Measurements from ENCODE around the gene RPS18.
"Not testable (repeated sequence)": the region's sequence is repeated elsewhere in the genome, so short reads cannot be mapped to it uniquely, and the experiment has no call there.

RPS18 gene

GRCh38 chr6:33273129-33273923, 1.5 kb downstream of the RPS18 start:
- no peak for DNase-seq

- DNase-seq = no peak
Measured at GRCh38 chr6:33273924-33274902, 2.3 kb downstream of the RPS18 start.

GRCh38 chr6:33275795-33276580, 4.1 kb downstream of the RPS18 start:
- DNase-seq = not testable (repeated sequence)

DNA sequence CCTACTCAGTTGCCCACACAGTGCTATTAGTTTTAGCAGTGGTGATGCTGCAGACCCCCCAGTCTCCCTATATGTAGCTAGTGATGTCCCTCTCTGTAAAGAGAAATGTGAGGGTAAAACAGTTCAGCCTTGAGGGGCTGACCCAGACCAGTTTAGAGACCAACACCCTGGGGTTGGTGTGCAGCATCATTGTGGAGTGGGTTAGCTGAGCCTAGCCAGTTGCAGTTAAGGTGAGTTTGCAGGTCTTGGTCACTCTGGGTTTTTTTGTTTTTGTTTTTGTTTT, 4.6 kb downstream of the RPS18 start:
- no peak for DNase-seq

DNA sequence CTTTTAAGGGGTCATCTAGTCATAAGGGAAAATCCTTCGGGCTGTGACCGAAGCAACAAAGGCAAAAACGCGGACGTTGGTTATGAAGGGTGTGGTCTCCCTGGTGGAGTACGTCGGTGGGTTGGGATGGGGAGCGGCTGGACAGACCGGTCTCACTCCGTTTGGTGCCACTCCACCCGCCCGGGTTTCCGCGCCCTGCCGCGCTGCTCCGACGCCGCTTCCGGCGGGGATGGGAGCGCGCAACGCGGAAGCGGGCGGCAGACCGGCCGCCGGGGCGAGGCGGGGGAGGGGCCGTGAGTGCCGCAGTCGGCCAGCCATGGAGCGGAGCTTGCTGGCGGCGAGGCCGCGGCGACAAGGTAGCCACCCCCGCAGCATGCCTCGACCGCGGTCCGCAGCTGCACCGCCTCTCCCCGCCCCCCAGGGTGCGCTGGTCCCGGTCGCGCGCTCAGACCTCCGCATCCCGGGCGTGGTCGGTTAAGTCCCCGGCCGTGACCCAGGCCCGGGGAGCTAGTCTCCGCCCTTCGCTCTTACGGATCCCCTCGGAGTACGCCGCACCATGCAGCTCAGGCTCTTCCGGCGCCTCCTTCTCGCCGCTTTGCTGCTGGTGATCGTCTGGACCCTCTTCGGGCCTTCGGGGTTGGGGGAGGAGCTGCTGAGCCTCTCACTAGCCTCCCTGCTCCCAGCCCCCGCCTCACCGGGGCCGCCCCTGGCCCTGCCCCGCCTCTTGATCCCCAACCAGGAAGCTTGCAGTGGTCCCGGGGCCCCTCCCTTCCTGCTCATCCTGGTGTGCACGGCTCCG, 5.2 kb downstream of the RPS18 start, which contains the start of gene B3GALT4:
Gene B3GALT4 (plus strand): TSS at position 260 of the 799 bp plus-strand sequence. CDS start 297 bp downstream, at position 557.
- peak; percentile 88 for DNase-seq

- DNase-seq = no peak
Measured at GRCh38 chr6:33277663-33278391, 6.0 kb downstream of the RPS18 start.

DNA sequence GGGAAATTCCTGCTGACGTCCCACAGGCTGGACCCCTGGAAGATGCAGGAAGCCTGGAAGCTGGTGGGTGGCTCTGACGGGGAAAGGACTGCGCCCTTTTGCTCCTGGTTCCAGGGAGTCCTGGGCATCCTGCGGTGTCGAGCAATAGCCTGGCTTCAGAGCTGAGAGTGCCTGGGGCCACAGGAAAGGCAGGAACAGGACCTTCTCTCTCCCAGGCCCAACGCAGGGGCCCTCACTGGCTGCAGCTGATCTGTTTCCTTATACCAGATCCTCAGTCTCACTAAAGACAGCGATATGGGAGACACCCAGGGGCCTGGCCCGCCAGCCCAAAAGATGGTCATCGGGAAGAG, 6.5 kb downstream of the RPS18 start:
- DNase-seq = no peak

DNA sequence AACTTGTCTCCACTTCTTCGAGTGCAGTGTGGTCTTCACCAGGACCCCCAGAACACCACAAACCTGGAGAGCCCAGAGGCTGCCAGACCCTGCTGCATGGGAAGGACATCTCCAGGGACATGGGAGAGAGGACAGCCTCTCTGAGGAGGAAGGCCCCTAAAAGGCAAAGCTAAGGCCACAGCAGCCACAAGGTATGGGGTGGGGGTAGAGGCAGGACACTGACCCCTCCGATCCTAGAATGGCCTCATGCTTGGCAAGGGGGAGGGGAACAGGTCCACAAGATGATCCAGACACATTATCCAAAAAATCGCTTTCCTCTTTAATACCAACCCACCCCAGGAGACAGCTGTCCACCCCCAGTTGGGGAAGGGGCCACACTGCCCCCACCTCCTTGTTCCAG, 6.9 kb downstream of the RPS18 start:
- DNase-seq = no peak

GRCh38 chr6:33279257-33279695, 7.4 kb downstream of the RPS18 start:
- no peak for DNase-seq

DNA sequence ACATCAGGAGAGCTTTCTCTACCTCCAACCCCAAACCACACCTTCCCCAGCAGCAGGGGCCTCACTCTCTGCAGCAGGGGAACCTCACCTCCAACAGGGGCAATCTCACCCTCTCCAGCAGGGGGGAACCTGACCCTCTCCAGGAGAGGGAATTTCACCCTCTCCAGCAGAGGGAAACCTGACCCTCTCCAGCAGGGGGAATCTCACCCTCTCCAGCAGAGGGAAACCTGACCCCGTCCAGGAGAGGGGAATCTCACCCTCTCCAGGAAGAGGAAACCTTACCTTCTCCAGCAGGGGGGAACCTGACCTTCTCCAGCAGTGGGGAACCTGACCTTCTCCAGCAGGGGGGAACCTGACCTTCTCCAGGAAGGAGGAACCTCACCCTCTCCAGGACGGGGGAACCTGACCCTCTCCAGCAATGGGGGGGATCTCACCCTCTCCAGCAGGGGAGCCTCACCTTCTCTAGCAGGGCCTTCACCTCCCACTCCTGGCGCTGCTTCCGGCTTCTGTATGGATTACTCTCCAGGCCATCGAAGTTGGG, 8.2 kb downstream of the RPS18 start:
- peak; percentile 40 for DNase-seq

DNA sequence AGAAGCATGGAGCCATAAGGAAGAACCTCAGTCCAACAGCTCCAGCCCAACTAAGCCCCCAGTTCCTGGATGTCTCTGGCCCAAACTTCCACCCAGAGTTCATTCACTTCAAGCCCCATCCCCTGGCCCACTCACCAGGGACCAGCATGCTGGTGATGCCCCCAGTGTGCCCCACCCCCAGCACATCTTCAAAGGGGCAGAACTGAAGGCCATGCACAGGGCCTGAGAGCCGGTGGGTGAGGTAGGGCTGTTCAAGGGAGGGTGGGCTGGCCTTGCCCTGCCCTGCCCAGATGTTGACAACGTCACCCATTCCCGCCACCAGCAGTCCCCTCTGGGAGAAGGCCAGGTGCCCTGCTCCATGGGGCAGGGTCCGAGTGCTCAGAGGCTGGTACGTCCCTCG, 8.7 kb downstream of the RPS18 start:
- DNase-seq = no peak

DNA sequence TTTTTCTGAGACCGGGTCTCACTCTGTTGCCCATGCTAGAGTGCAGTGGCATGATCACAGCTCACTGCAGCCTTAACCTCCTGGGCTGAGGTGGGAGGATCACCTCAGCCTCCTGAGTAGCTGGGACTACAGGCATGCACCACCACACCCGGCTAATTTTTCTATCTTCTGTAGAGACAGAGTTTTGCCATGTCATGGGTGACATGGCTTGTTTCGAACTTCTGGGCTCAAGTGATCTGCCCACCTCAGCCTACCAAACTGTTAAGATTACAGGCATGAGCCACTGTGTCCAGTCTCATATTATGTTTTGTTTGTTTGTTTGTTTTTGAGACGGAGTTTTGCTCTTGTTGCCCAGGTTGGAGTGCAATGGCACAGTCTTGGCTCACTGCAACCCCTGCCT, 13.3 kb downstream of the RPS18 start:
- DNase-seq = not testable (repeated sequence)

- DNase-seq = no peak
Measured at GRCh38 chr6:33286946-33287914, 15.4 kb downstream of the RPS18 start.

GRCh38 chr6:33288141-33288920, 16.5 kb downstream of the RPS18 start:
- no peak for DNase-seq

- peak; percentile 83 for DNase-seq
Measured at GRCh38 chr6:33288921-33289783, 17.3 kb downstream of the RPS18 start, which contains the start of the genes PFDN6 and WDR46. PFDN6 (plus strand) TSS chr6:33289601; CDS start chr6:33289857, 256 bp downstream. WDR46 (minus strand) TSS chr6:33289239; CDS start chr6:33289170, 69 bp downstream.

- no peak for DNase-seq
Measured at GRCh38 chr6:33289784-33290315, 18.0 kb downstream of the RPS18 start.

DNA sequence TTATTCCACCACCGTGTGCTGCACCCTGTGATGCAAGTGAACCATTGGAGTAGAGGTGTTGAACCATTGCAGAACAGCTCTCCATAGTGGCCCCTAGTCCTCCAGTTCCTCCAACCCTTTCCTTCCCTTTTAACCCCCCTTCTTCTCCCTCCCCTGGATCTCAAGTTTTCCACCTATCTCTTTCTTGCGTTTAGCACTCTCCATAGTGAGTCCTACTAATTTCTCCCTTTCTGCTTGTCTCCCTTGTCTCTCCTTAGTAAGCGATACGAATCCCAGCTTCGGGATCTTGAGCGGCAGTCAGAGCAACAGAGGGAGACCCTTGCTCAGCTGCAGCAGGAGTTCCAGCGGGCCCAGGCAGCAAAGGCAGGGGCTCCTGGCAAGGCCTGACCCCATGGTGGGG, 18.6 kb downstream of the RPS18 start:
- DNase-seq = no peak

Data from NCI-H146 (cell line).